HG02852 (cell line): ENCODE results near the gene LCN6.

ENCODE experiments used
- ATAC-seq: cut with Tn5 transposase; IDR thresholded peaks from one replicate; pipeline ENCODE4 v1.9.1; 2021; ENCODE audit warnings: mild to moderate bottlenecking, moderate library complexity; ENCODE audit not compliant: unreplicated experiment

Gene LCN6

GRCh38 chr9:136745389-136746154 lies 2.8 kb downstream of the LCN6 start:
- no peak for ATAC-seq

- ATAC-seq = no peak
These were observed 3.6 kb downstream of the LCN6 start for GRCh38 chr9:136744773-136745172.

- no peak for ATAC-seq
These were observed 4.6 kb downstream of the LCN6 start for GRCh38 chr9:136743639-136744211.

GRCh38 chr9:136742591-136743391 lies 5.5 kb downstream of the LCN6 start, which contains the start of gene LCN10:
Gene LCN10 (minus strand): TSS chr9:136742940. CDS start chr9:136742903, 37 bp downstream.
- no peak for ATAC-seq

- ATAC-seq = no peak
These were observed 6.3 kb downstream of the LCN6 start for GRCh38 chr9:136741883-136742571.

- no peak for ATAC-seq
These were observed 7.1 kb downstream of the LCN6 start for GRCh38 chr9:136740971-136741882.

- no peak for ATAC-seq
These were observed 7.8 kb downstream of the LCN6 start for GRCh38 chr9:136740491-136740890.

GRCh38 chr9:136740069-136740468 lies 8.3 kb downstream of the LCN6 start:
- no peak for ATAC-seq

GRCh38 chr9:136739509-136739908 lies 8.8 kb downstream of the LCN6 start:
- no peak for ATAC-seq

GRCh38 chr9:136738960-136739359 lies 9.4 kb downstream of the LCN6 start:
- no peak for ATAC-seq

GRCh38 chr9:136735812-136736480 lies 12.4 kb downstream of the LCN6 start:
- ATAC-seq = no peak

- no peak for ATAC-seq
These were observed 13.4 kb downstream of the LCN6 start for GRCh38 chr9:136734837-136735496.

- no peak for ATAC-seq
These were observed 14.7 kb downstream of the LCN6 start for GRCh38 chr9:136733611-136734010.

- ATAC-seq = no peak
These were observed 15.7 kb downstream of the LCN6 start for GRCh38 chr9:136732444-136733178.

GRCh38 chr9:136729926-136730325 lies 18.4 kb downstream of the LCN6 start:
- ATAC-seq = no peak

GRCh38 chr9:136729144-136729543 lies 19.2 kb downstream of the LCN6 start:
- ATAC-seq = no peak

- peak; percentile 14 for ATAC-seq
These were observed 19.7 kb downstream of the LCN6 start for GRCh38 chr9:136728548-136729123.

GRCh38 chr9:136728080-136728547 lies 20.2 kb downstream of the LCN6 start:
- peak; percentile 57 for ATAC-seq
